T follicular helper cell (primary cell): ENCODE measurements around the gene OR8B4.
"Not testable (repeated sequence)": the region's sequence is repeated elsewhere in the genome, so short reads cannot be mapped to it uniquely, and the experiment has no call there.

Source experiments
- DNase-seq: peaks from one replicate; pipeline ENCODE4 v3.0.0-alpha.2; 2020; ENCODE audit warnings: low read depth

Gene OR8B4

DNA sequence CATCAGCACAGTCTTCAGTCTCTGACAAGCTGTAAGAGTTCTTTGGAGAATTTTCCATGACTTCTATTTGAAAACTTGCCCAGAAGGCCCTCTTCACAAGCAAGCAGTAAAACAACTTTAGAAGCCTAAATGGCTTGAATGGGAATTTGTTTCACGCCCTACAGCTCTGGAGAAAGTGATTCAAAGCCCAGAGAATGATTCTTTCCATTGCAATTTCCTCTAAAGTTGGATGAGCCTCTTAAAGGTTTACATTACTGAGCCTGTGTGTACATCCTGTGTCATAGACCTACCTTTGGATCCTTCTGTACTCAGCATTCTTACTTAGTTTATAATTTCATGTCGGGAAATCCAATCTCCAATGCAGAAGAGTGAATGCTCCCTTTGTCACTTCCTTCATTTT is 19.1 kb downstream of the OR8B4 start:
- DNase-seq = no peak

DNA sequence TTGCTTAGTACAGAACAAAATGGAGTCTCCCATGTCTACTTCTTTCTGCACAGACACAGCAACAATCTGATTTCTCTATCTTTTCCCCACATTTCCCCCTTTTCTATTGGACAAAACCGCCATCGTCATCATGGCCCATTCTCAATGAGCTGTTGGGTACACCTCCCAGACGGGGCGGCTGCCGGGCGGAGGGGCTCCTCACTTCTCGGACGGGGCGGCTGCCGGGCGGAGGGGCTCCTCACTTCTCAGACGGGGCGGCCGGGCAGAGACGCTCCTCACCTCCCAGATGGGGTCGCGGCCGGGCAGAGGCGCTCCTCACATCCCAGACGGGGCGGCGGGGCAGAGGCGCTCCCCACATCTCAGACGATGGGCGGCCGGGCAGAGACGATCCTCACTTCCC is 21.5 kb downstream of the OR8B4 start:
- not testable (repeated sequence) for DNase-seq

DNA sequence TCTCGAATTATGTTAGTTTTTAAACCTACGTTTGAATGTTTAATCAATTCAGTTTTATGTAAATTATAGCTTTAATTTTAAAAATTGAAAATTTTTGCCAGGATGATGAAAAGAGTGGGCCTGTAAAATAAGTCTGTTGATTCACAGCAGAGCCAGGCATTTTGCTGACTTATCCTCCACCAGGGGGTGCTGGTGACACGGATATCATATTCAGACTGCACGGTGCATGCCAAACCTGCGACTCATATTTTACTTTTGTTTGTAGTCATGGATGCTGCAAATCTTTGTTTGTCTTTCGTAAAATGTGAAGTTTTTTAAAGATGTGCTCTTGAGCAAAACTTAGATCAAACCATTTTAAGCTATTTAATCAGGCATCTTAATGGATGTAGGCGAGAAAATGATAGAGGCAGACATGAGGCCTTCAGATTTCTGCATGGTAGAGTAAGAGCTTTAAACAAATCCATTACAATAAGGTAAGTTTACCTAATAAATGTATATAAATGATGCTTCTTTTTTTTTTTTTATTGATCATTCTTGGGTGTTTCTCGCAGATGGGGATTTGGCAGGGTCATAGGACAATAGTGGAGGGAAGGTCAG is 22.2 kb downstream of the OR8B4 start:
- DNase-seq = peak; percentile 17

DNA sequence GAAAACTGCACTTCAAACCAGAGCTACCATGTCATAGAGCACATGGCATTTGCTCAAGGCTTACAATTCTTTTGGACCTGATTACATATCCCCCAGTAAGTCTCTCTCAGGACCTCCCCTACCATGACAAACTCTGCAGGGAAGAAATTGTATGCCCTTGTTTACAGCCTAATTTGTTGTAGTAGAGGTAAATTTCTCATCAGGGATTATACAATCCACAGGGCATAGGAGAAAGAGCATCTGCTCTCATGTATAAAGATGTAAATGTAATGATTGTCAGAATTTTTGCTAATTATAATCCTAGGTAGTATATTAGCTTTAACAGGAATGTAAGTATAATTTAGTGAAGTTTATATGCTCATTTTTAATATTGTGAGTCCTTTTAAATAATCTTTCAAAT is 25.7 kb downstream of the OR8B4 start, which contains the start of gene OR8B3:
OR8B3 (minus strand) TSS at position 101 of the 400 bp plus-strand sequence. CDS start 1,673 bp downstream, outside the sequence.
- no peak for DNase-seq

DNA sequence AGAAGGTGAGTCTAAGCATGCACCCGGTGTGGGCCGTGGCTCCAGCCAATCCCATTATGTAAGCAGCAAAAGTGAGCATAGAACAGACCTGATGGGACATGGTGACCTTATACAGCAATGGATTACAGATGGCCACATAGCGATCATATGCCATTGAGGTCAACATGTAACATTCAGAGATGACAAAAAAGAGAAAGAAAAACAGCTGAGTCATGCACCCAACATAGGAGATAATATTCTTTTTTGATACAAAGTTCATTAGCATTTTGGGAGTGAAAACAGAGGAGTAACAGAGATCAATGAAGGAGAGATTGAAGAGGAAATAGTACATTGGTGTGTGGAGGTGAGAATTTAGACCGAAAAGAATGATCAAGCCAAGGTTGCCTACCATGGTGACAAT is 27.8 kb downstream of the OR8B4 start:
- not testable (repeated sequence) for DNase-seq

DNA sequence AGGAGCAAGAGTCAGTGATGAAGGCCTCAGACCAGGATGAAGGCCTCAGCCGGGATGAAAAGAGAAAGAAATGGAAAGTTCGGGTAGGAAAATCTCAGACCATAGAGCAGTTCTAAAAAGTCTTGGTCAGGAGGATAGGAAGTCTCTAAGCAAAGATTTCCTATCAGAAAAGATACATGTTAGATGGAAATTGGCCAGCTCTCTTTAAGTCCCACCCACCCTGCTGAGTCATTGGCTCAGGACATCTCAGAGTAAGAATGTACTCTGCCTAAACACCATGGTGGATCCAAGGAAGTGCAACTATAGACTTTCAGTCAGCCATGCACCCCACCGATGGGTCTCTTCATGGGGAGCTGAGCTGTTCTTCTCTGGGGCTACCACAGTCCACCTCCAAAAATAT is 30.3 kb downstream of the OR8B4 start:
- no peak for DNase-seq

DNA sequence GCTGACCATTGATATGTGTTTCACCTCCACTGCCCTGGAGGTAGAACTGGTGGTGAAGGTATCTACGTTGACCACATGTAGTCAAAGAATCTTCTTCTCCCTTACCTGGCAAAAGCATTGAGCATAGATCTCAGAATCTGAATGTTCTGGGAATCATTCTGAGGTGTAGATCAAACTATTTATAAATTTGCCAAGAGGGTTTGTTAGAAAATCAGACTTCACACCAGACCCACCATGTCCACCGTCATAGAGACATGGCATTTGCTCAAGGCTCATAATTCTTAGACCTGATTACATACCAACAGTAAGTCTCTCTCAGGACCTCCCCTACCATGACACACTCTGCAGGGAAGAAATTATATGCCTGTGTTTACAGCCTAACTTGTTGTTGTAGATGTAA is 40.3 kb downstream of the OR8B4 start, which contains the start of gene OR8B2:
OR8B2 (minus strand) TSS at position 101 of the 400 bp plus-strand sequence. CDS start 1,156 bp downstream, outside the sequence.
- DNase-seq = no peak

DNA sequence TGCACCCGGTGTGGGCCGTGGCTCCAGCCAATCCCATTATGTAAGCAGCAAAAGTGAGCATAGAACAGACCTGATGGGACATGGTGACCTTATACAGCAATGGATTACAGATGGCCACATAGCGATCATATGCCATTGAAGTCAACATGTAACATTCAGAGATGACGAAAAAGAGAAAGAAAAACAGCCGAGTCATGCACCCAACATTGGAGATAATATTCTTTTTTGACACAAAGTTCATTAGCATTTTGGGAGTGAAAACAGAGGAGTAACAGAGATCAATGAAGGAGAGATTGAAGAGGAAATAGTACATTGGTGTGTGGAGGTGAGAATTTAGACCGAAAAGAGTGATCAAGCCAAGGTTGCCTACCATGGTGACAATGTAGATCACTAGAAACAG is 41.8 kb downstream of the OR8B4 start:
- DNase-seq = not testable (repeated sequence)

DNA sequence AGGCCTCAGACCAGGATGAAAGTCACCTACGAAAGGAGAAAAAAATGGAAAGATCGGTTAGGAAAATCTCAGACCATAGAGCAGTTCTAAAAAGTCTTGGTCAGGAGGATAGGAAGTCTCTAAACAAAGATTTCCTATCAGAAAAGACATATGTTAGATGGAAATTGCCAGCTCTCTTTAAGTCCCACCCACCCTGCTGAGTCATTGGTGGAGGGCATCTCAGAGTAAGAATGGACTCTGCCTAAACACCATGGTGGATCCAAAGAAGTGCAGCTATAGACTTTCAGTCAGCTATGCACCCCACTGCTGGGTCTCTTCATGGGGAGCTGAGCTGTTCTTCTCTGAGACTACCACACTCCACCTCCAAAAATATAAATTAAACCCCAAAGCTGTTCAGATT is 44.1 kb downstream of the OR8B4 start:
- no peak for DNase-seq

DNA sequence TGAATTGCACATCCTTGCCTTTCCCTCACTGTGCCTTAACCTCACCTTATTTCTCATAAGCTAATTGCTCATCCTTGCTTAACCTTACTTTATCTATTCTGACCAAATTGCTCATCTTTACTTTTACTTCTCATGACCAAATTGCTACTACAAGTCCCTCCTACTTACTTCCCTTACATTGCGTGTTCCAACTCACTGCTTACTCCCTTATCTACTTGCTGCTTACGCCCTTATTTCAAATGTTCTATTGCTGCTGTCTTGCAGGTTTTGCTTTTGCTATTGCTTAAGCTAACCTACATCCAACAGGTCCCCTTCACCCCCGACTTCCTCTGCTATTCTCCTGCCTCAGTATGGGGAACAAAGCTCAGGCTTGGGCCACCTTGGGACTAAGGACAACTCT is 48.4 kb downstream of the OR8B4 start:
- no peak for DNase-seq
